HepG2 (cell line): ENCODE data around the gene HMGCLL1. TPM values are rescaled to one million over a fixed set of nuclear protein-coding genes. Genes with fewer than 3 reads are reported as not detected.

Experiments used
- ATAC-seq: fragments of 200-7000 bp; cut with Tn5 transposase; 3 replicates; pipeline ENCODE4 v1.9.1; 2020; ENCODE audit warnings: mild to moderate bottlenecking, moderate library complexity
- BruUV-seq: library from RNA; stranded (reverse); fragments of 400-500 nt; replicated peaks from 2 replicates; lab custom pipeline; 2021; lab: Mats Ljungman, UMichigan
- CTCF ChIA-PET: fragments of 300-600 bp; formaldehyde crosslinking; extraction: SDS; loops from one replicate; lab custom pipeline; 2021; ENCODE audit warnings: low total read pairs, inconsistent platforms, low intra/inter-chr PET ratio; lab: Yijun Ruan, JAX
- POLR2A ChIA-PET: fragments of 350-600 bp; sonication (Branson Sonifier 250); formaldehyde crosslinking; loops from one replicate; lab custom pipeline; 2020; ENCODE audit warnings: antibody characterized with exemption, inconsistent platforms; lab: Yijun Ruan, JAX
- DNase-seq: peaks from one replicate; pipeline ENCODE4 v3.0.0-alpha.2; 2015; ENCODE audit warnings: low spot score
- FAIRE-seq: peaks from 3 replicates; lab custom pipeline; 2011; peaks lifted over from hg19 to GRCh38; lab: Jason Lieb, UNC
- H2AFZ ChIP-seq: one replicate; pipeline ENCODE4 v1.6.1; 2011; ENCODE audit warnings: low read length, inconsistent platforms
- H3K27ac ChIP-seq: fragments of 300-600 bp; 3 replicates; pipeline ENCODE4 v1.8.0; 2011; ENCODE audit warnings: mixed run types, mild to moderate bottlenecking, mixed read lengths, low read length, inconsistent platforms; ENCODE audit not compliant: insufficient read depth; ENCODE audit errors: extremely low read length
- H3K27me3 ChIP-seq, 2 experiments: fragments of 200-600 bp in 1 of 2; 2 replicates in 1 of 2; 3 replicates in 1 of 2; pipeline versions ENCODE4 v1.6.0 to v1.8.0; 2011; ENCODE audit warnings: low read length in 2 of 2, mild to moderate bottlenecking in 2 of 2, moderate library complexity in 2 of 2, inconsistent platforms in 1 of 2; ENCODE audit not compliant: insufficient read depth in 2 of 2, control insufficient read depth in 1 of 2
- H3K36me3 ChIP-seq, 2 experiments: fragments of 200-600 bp in 1 of 2; replicated peaks in 1 of 2; 2 replicates in 1 of 2; 3 replicates in 1 of 2; pipeline versions ENCODE4 v1.5.1 to v1.8.0; 2011; ENCODE audit warnings: low read length in 2 of 2, inconsistent platforms in 1 of 2; ENCODE audit not compliant: insufficient read depth in 2 of 2, control insufficient read depth in 1 of 2
- H3K4me1 ChIP-seq: 2 replicates; pipeline ENCODE4 v1.5.1; 2012; ENCODE audit warnings: low read length, inconsistent platforms; ENCODE audit not compliant: insufficient read depth
- H3K4me2 ChIP-seq: 2 replicates; pipeline ENCODE4 v1.6.0; 2011; ENCODE audit warnings: low read depth, low read length, inconsistent platforms
- H3K4me3 ChIP-seq, 3 experiments: fragments of 200-600 bp in 1 of 3; sonication (generic), shearing (Covaris generic) in 1 of 3; replicated peaks in 1 of 3; 2 replicates each; pipeline ENCODE4 v1.5.1; 2011 to 2016; ENCODE audit warnings: low read length in 3 of 3, inconsistent platforms in 2 of 3, low read depth in 2 of 3, mild to moderate bottlenecking in 2 of 3, control low read depth in 1 of 3, mixed read lengths in 1 of 3; ENCODE audit not compliant: insufficient read depth in 1 of 3
- H3K79me2 ChIP-seq: one replicate; pipeline ENCODE4 v1.6.1; 2011; ENCODE audit warnings: low read length, inconsistent platforms; ENCODE audit not compliant: insufficient read depth
- H3K9ac ChIP-seq: 2 replicates; pipeline ENCODE4 v1.6.0; 2011; ENCODE audit warnings: mild to moderate bottlenecking, low read depth, low read length, inconsistent platforms; ENCODE audit not compliant: insufficient read depth
- H3K9me3 ChIP-seq: 2 replicates; pipeline ENCODE4 v1.5.1; 2012; ENCODE audit warnings: mild to moderate bottlenecking, low read length
- H4K20me1 ChIP-seq: 2 replicates; pipeline ENCODE4 v1.6.0; 2011; ENCODE audit warnings: inconsistent platforms, mild to moderate bottlenecking, low read length, moderate library complexity; ENCODE audit not compliant: insufficient read depth
- ATRX ChIP-seq: sonication (generic); formaldehyde crosslinking; IDR thresholded peaks from 2 replicates; pipeline ENCODE4 v1.4.0; 2020; ENCODE audit warnings: missing genetic modification reagents, borderline replicate concordance
- CHD2 ChIP-seq: IDR thresholded peaks from 2 replicates; pipeline ENCODE4 v1.6.1; 2011; ENCODE audit warnings: low read depth, low read length, improper control_type of control experiment
- KAT7 ChIP-seq: IDR thresholded peaks from 2 replicates; pipeline ENCODE4 v1.6.1; 2018; ENCODE audit warnings: borderline replicate concordance, missing compliant biosample characterization
- NFE2L2 ChIP-seq: fragments of 150-350 bp; IDR thresholded peaks from 2 replicates; pipeline ENCODE4 v1.6.1; 2014; ENCODE audit warnings: low read length
- SMAD3 ChIP-seq: sonication (generic); formaldehyde crosslinking; IDR thresholded peaks from 2 replicates; pipeline ENCODE4 v1.4.0; 2020; ENCODE audit warnings: missing genetic modification reagents
- TRIM24 ChIP-seq: sonication (generic); formaldehyde crosslinking; IDR thresholded peaks from 2 replicates; pipeline ENCODE4 v1.8.0; 2022; ENCODE audit warnings: mild to moderate bottlenecking, missing genetic modification reagents
- ZGPAT ChIP-seq: IDR thresholded peaks from 2 replicates; pipeline ENCODE4 v1.6.1; 2016; ENCODE audit warnings: mild to moderate bottlenecking
- ZNF136 ChIP-seq: sonication (generic); formaldehyde crosslinking; IDR thresholded peaks from 2 replicates; pipeline ENCODE4 v1.8.1; 2022; ENCODE audit warnings: low read depth, mild to moderate bottlenecking, moderate library complexity, missing genetic modification reagents
- ZNF225 ChIP-seq: sonication (generic); formaldehyde crosslinking; IDR thresholded peaks from 2 replicates; pipeline ENCODE4 v1.4.0; 2020; ENCODE audit warnings: mild to moderate bottlenecking, missing genetic modification reagents
- ZNF235 ChIP-seq: sonication (generic); formaldehyde crosslinking; IDR thresholded peaks from 2 replicates; pipeline ENCODE4 v1.8.1; 2023; ENCODE audit warnings: mild to moderate bottlenecking, missing genetic modification reagents, borderline replicate concordance
- ZNF30 ChIP-seq: sonication (generic); formaldehyde crosslinking; IDR thresholded peaks from 2 replicates; pipeline ENCODE4 v1.5.0; 2020; ENCODE audit warnings: mild to moderate bottlenecking, missing genetic modification reagents
- ZNF326 ChIP-seq: sonication (generic); formaldehyde crosslinking; IDR thresholded peaks from 2 replicates; pipeline ENCODE4 v1.4.0; 2020; ENCODE audit warnings: missing genetic modification reagents, borderline replicate concordance
- ZNF556 ChIP-seq: sonication (generic); formaldehyde crosslinking; IDR thresholded peaks from 2 replicates; pipeline ENCODE4 v1.4.0; 2020; ENCODE audit warnings: mild to moderate bottlenecking, missing genetic modification reagents, borderline replicate concordance
- ZNF746 ChIP-seq: sonication (generic); formaldehyde crosslinking; IDR thresholded peaks from 2 replicates; pipeline ENCODE4 v1.8.0; 2022; ENCODE audit warnings: mild to moderate bottlenecking, missing genetic modification reagents
- WGBS: methylation state at CpG from one replicate; pipeline ENCODE4 v1.1.6; 2017; ENCODE audit warnings: low lambda C conversion rate; 5-methylcytosine and 5-hydroxymethylcytosine counted together
- in situ Hi-C: cut with HindIII; loops from 2 replicates; pipeline ENCODE4 v1.10.0; 2017; ENCODE audit warnings: low pct_unique_long_range_greater_than_20kb; ENCODE audit not compliant: extremely low pct_ligation_motif_present
- intact Hi-C: fragments of 100-400 bp; cut with micrococcal nuclease; formaldehyde crosslinking; loops from one replicate; pipeline ENCODE4 v1.10.0; 2022; ENCODE audit not compliant: unreplicated experiment
- polyA plus RNA-seq, 8 experiments: library from polyadenylated mRNA; depleted of rRNA in 3 of 8; stranded (reverse) in 7 of 8; unstranded in 1 of 8; fragments of >200 nt; fragmentation: Illumina TruSeq in 4 of 8; extraction: Trizol in 4 of 8; gene quantifications; 2 replicates each; pipeline versions ENCODE4 v1.2.1 to v1.2.3, GENCODE V29; 2011 to 2016; ENCODE audit warnings: low read depth in 4 of 8, missing spikeins in 1 of 8, mixed read lengths in 1 of 8; ENCODE audit not compliant: insufficient read depth in 1 of 8
- total RNA-seq, 5 experiments: library from RNA; depleted of rRNA; stranded (reverse); fragments of >200 nt; fragmentation: Illumina TruSeq; extraction: Trizol; gene quantifications; 2 replicates each; pipeline ENCODE4 v1.2.3, GENCODE V29; 2016; ENCODE audit warnings: low read depth in 1 of 5

Gene HMGCLL1
- total and polyA plus RNA-seq, 2 of the 13 experiments (the other 11 are each of a cell fraction or from before 2014, with no cell fraction given), result not detected

GRCh38 chr6:55536391-55536956 lies 42.5 kb downstream of the HMGCLL1 start:
- no peaks in the 10 kb centered on the region for H3K27me3 ChIP-seq
- H3K27ac ChIP-seq, result no peak overlapping the region
- no peak overlapping the region for H3K4me3 ChIP-seq
- under 1% methylated on average over 2 of the region's 2 CpGs for WGBS
- no peaks in the 10 kb centered on the region for H3K36me3 ChIP-seq
- BruUV-seq, result no TSS peak
- H4K20me1 ChIP-seq, result no peaks in the 10 kb centered on the region
- FAIRE-seq (no peak), ATAC-seq (no peak), DNase-seq (no peak)
- no peaks in the 10 kb centered on the region for H3K9me3 ChIP-seq
- POLR2A ChIA-PET, result no interaction called here
- intact Hi-C loops, result no loop called here
- CTCF ChIA-PET, result no interaction called here
- no peaks in the 10 kb centered on the region for H3K4me1 ChIP-seq
- no peak overlapping the region for H2AFZ ChIP-seq
- H3K4me2 ChIP-seq, result no peak overlapping the region
- no peaks in the 10 kb centered on the region for H3K79me2 ChIP-seq
- TF ChIP-seq CHD2 (no peak), TRIM24 (CRISPR knock-in tag) (no peak), NFE2L2 (no peak), ZNF136 (no peak), SMAD3 (CRISPR knock-in tag) (no peak), KAT7 (CRISPR knock-in tag) (no peak), ZNF326 (CRISPR knock-in tag) (no peak), ZNF225 (CRISPR knock-in tag) (no peak), ZNF746 (CRISPR knock-in tag) (no peak), ZNF30 (CRISPR knock-in tag) (no peak), ZNF235 (CRISPR knock-in tag) (no peak), ATRX (CRISPR knock-in tag) (no peak), ZGPAT (CRISPR knock-in tag) (no peak), ZNF556 (no peak)
- no peak overlapping the region for H3K9ac ChIP-seq
- in situ Hi-C loops, result no loop called here
